WERI-Rb-1 (cell line): ENCODE results near the gene RIMS4.
A peak's percentile ranks its signal among the peaks of the same experiment; 100 is the strongest.

Experiments used
- DNase-seq: peaks from one replicate; pipeline ENCODE4 v3.0.0-alpha.2; 2020
- H3K27ac ChIP-seq: fragments of 250-450 bp; sonication (Bioruptor Pico); 2 replicates; pipeline ENCODE4 v1.5.1; 2020; ENCODE audit warnings: mild to moderate bottlenecking, moderate library complexity
- H3K27me3 ChIP-seq: fragments of 250-450 bp; sonication (Bioruptor Pico); 2 replicates; pipeline ENCODE4 v1.5.1; 2021; ENCODE audit warnings: mild to moderate bottlenecking, low read depth, moderate library complexity; ENCODE audit not compliant: insufficient read depth, severe bottlenecking
- H3K36me3 ChIP-seq: fragments of 250-450 bp; sonication (Bioruptor Pico); 2 replicates; pipeline ENCODE4 v1.5.1; 2020; ENCODE audit warnings: mild to moderate bottlenecking, moderate library complexity
- H3K4me3 ChIP-seq: 2 replicates; pipeline ENCODE4 v1.5.1; 2011; ENCODE audit warnings: low read depth, mild to moderate bottlenecking, control low read depth, low read length
- H3K9me3 ChIP-seq: fragments of 250-450 bp; sonication (Bioruptor Pico); 2 replicates; pipeline ENCODE4 v1.5.1; 2021; ENCODE audit warnings: mild to moderate bottlenecking, moderate library complexity; ENCODE audit not compliant: severe bottlenecking
- TF ChIP-seq, protein P1 (sequence below): IDR thresholded peaks from 2 replicates; pipeline ENCODE4 v1.5.1; 2011; ENCODE audit warnings: low read depth, mild to moderate bottlenecking, control low read depth, inconsistent platforms, low read length

The RIMS4 gene

DNA sequence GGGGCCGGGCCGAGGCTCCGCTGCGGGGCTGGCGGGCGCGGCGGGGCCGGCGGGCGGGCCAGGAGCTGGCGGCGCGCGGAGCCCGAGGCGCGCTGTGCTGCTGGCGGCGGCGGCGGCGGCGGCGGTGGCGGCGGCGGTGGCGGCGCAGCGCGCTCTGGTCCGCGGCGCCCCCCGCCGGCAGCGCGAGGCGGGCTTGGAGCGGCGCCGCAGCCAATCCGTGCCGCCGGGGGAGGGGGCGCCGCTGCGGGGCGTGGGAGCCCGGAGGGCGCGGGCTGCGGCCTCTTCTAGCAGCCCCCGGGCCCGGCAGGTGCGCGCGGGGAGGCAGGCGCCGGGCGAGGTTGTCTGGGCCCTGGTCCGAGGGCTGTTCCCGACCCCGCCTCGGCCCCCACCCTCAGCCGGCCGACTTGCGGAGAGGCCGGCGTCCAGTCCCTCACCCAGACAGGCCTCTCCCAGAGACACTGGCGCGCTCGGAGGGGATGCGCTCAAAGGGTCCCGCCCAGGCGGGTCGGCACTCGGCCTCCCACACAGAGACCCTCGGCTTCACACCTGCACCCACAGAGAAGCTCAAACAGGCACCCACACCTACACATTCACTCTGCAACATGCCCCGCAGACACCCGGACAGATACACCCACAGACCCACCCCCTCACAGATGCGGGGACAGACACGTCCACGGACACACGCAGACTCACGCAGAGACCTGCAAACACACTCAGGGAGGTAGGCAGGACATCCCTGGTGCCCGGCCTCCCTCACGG is at the start of gene RIMS4:
TSS of gene RIMS4 (minus strand) at position 156 of the 759 bp plus-strand sequence. CDS start 275 bp downstream, outside the sequence.
- Histone ChIP-seq H3K27me3 (no peaks in the 10 kb centered on the region), H3K4me3 (peak within 1 kb of the TSS; percentile 76), H3K27ac (peak within 1 kb of the TSS; percentile 76), H3K36me3 (peaks cover under 1% of the 10 kb centered on the region; the same call in 1 of the 2 replicates), H3K9me3 (peaks cover 7% of the 10 kb centered on the region)
- TF ChIP-seq, protein P1, sequence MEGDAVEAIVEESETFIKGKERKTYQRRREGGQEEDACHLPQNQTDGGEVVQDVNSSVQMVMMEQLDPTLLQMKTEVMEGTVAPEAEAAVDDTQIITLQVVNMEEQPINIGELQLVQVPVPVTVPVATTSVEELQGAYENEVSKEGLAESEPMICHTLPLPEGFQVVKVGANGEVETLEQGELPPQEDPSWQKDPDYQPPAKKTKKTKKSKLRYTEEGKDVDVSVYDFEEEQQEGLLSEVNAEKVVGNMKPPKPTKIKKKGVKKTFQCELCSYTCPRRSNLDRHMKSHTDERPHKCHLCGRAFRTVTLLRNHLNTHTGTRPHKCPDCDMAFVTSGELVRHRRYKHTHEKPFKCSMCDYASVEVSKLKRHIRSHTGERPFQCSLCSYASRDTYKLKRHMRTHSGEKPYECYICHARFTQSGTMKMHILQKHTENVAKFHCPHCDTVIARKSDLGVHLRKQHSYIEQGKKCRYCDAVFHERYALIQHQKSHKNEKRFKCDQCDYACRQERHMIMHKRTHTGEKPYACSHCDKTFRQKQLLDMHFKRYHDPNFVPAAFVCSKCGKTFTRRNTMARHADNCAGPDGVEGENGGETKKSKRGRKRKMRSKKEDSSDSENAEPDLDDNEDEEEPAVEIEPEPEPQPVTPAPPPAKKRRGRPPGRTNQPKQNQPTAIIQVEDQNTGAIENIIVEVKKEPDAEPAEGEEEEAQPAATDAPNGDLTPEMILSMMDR = no peak
- DNase-seq = peak; percentile 52

DNA sequence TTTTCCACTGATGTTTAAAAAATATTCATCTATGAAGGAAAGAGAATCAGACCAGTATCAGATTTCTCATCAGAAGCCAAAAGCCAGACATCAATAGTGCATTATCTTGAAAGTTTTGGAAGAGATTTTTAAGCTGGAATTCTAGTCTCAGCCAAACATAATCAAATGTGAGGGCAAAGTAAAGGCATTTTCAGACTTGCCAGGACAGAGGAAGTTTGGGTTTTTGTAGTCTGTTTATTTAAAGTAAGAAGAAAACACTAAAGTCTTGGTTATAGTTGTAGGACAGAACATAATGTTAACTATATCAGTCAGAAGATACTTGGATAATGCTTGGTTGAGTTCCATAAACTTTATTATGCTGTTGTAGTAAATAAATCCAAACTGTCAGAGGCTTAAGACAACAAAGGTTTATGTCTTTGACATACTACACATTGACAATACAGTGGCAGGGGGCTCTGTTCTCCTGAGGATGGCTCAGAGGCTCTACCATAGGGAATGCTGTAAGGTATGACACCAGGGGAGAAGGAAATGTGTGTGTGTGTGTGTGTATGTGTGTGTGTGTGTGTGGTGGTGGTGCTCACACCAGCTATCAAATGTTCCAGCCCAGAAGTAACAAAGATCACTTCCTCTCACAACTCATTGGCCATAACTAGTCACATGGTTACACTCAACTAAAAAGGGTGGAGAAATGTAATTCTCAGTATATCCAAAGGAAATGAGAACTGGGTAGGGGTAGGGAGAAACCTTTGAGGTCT is 48.4 kb upstream of the RIMS4 start:
- H3K27me3 ChIP-seq = no peaks in the 10 kb centered on the region
- H3K36me3 ChIP-seq = no peaks in the 10 kb centered on the region
- H3K27ac ChIP-seq = no peak overlapping the region
- DNase-seq = no peak
- H3K4me3 ChIP-seq = no peak overlapping the region
- TF ChIP-seq, protein P1 = no peak
- H3K9me3 ChIP-seq = no peaks in the 10 kb centered on the region

DNA sequence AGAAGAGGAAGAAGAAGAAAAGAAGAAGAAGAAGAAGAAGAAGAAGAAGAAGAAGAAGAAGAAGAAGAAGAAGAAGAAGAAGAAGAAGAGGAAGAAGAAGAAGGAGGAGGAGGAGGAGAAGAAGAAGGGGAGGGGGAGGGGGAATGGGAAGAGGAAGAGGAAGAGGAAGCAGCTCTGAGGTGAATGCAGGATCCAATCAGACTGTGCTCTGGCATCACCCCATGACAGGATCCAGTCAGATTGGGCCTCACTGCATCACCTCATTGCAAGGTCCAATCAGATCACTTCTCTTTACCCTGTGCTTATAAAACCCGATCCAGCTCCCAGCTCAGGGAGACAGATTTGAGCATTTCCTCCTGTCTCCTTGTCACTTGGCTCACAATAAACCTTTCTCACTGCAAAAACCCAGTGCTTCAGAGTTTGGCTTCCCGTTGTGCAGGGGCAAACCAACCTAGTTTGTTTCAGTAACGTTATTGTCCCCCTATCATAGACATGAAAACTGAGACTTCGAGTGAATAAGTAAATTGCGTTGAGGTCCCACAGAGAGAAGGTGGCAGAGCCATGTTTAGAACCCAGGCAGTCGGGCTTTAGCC is 46.6 kb upstream of the RIMS4 start:
- Histone ChIP-seq H3K9me3 (no peaks in the 10 kb centered on the region), H3K4me3 (no peak overlapping the region), H3K27ac (no peak overlapping the region), H3K36me3 (no peaks in the 10 kb centered on the region), H3K27me3 (no peaks in the 10 kb centered on the region)
- DNase-seq = no peak
- TF ChIP-seq, protein P1 = no peak

DNA sequence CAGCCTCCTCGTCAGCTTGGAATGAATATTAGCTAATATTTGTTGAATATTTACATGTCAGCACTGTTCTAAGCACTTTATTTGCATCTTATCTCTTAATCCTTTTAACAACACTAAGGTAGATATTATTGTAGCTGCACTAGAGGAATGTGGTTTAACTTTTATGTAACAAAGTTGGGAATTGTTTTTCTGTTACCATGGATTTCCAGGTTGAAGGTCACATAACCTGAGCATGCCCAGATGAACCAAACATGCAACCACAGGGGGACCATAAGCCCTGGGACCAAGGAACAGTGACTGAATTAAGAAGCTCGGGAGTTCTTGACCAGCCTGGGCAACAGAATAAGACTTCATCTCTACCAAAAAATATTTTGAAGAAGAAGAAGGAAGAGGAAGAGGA is 46.1 kb upstream of the RIMS4 start:
- Histone ChIP-seq H3K36me3 (no peaks in the 10 kb centered on the region), H3K27ac (no peak overlapping the region), H3K9me3 (no peaks in the 10 kb centered on the region), H3K27me3 (no peaks in the 10 kb centered on the region), H3K4me3 (no peak overlapping the region)
- TF ChIP-seq, protein P1 = no peak
- DNase-seq = no peak

DNA sequence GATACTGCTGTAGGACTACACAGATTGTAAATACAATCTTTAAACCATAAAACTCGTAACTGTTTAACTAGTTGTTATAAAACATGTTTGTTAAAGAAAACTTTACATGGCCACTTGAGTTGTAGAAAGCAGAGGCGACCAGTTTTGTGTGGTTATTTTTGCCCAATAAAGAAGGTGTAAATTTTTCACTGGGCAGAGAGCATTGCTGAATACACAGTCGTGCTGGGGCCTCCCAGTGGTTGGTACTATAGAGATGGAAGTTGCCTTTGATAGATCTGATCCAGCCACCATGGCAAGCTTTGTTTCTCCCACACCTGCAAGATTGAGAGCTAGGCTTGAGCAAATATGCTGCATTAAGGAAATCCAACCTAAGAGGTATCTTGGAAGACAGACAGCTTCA is 41.2 kb upstream of the RIMS4 start:
- DNase-seq = no peak
- no peaks in the 10 kb centered on the region for H3K9me3 ChIP-seq
- H3K27me3 ChIP-seq = no peaks in the 10 kb centered on the region

More for the DNA sequence above, 41.2 kb upstream of the RIMS4 start:
- H3K27ac ChIP-seq = no peak overlapping the region
- H3K36me3 ChIP-seq = no peaks in the 10 kb centered on the region
- H3K4me3 ChIP-seq = no peak overlapping the region
- TF ChIP-seq, protein P1 = no peak
